GM12878 (cell line): ENCODE data around the gene RASA1.

ENCODE experiments used
- EP300 ChIP-seq, 2 experiments: fragments of 150-350 bp in 1 of 2; IDR thresholded peaks; 2 replicates each; pipeline ENCODE4 v1.6.1; 2011 to 2012; ENCODE audit warnings: low read depth in 2 of 2, low read length in 2 of 2, borderline replicate concordance in 1 of 2, improper control_type of control experiment in 1 of 2, inconsistent platforms in 1 of 2; ENCODE audit not compliant: control insufficient read depth in 1 of 2
- FOXM1 ChIP-seq: IDR thresholded peaks from 2 replicates; pipeline ENCODE4 v1.6.1; 2012; ENCODE audit warnings: low read depth, mild to moderate bottlenecking, inconsistent platforms, low read length, moderate library complexity
- NFYA ChIP-seq: IDR thresholded peaks from 2 replicates; pipeline ENCODE4 v1.6.1; 2011; ENCODE audit warnings: low read depth, mild to moderate bottlenecking, low read length, improper control_type of control experiment, borderline replicate concordance

GRCh38 chr5:87252283-87252605 lies 15.4 kb upstream of the RASA1 start:
- TF ChIP-seq FOXM1 (no peak), EP300 (IDR thresholded peaks at IDR 0.05; ENCODE audit: borderline replicate concordance in 1 of 2, control insufficient read depth in 1 of 2, low read depth in 2 of 2, low read length in 2 of 2) (no peak), NFYA (no peak)
